Measurements from ENCODE around the gene ZER1. TPM values are rescaled to one million over a fixed set of nuclear protein-coding genes. Genes with fewer than 3 reads are reported as not detected.

Gene ZER1
- total and polyA plus RNA-seq, 2 of the 8 experiments (the other 6 are each of a cell fraction or from before 2014, with no cell fraction given), result 20.5 to 26.6 TPM

- TF ChIP-seq SIN3A (conservative IDR thresholded peaks at IDR 0.05 in 1 of 2, IDR thresholded peaks at IDR 0.05 in 1 of 2; ENCODE audit: low read depth in 1 of 2, low read length in 2 of 2) (no peak), CHD1 (IDR thresholded peaks at IDR 0.05; ENCODE audit: low read depth, low read length) (no peak), CREB1 (IDR thresholded peaks at IDR 0.05) (no peak), TAF1 (IDR thresholded peaks at IDR 0.05; ENCODE audit: low read depth, low read length) (no peak), GABPA (IDR thresholded peaks at IDR 0.05; ENCODE audit: borderline replicate concordance, insufficient read depth, low read length) (no peak), TBP (IDR thresholded peaks at IDR 0.05; ENCODE audit: low read depth, low read length) (no peak)
- TF ChIP-seq, protein P1, sequence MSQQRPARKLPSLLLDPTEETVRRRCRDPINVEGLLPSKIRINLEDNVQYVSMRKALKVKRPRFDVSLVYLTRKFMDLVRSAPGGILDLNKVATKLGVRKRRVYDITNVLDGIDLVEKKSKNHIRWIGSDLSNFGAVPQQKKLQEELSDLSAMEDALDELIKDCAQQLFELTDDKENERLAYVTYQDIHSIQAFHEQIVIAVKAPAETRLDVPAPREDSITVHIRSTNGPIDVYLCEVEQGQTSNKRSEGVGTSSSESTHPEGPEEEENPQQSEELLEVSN (IDR thresholded peaks at IDR 0.05), result no peak
Observed at GRCh38 chr9:128718475-128718874, 53.3 kb downstream of the ZER1 start (continued).
